Measurements from ENCODE around the gene HSPA4.

Gene HSPA4

DNA sequence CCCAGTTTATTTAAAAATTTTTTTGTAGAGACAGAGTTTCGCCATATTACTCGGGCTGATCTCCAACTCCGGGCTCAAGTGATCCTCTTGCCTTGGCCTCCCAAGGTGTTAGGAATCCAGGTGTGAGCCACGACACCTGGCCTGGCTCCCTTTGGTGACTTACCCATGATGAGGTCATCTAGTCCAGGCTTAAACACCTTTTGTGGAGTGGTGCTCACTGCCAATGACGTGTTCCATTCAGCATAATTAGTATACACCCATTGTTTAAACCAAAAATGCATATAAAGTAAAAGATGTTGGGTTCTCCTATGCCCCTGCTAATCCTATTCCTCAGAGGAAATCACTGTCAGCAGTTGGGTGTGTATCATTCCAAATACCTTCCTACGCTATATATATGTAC, 91.0 kb downstream of the HSPA4 start:
- H3K27ac ChIP-seq (ENCODE audit: low read length) = no peak overlapping the region
- H3K9me3 ChIP-seq (replicated peaks; ENCODE audit: insufficient read depth, low read length) = no peaks in the 10 kb centered on the region
- no peak overlapping the region for H2AFZ ChIP-seq (ENCODE audit: low read length)
- H3K36me3 ChIP-seq (replicated peaks; ENCODE audit: insufficient read depth, low read length) = no peaks in the 10 kb centered on the region
- no peaks in the 10 kb centered on the region for H3K79me2 ChIP-seq (ENCODE audit: low read length)
- no peaks in the 10 kb centered on the region for H4K20me1 ChIP-seq (ENCODE audit: insufficient read depth, low read length)
- no peak overlapping the region for H3K9ac ChIP-seq (ENCODE audit: low read length)
- H3K27me3 ChIP-seq (replicated peaks; ENCODE audit: insufficient read depth, low read length) = no peaks in the 10 kb centered on the region
- H3F3A ChIP-seq (ENCODE audit: insufficient read depth, low read length) = no peaks in the 10 kb centered on the region
- no peak for DNase-seq
- TF ChIP-seq EZH2 (optimal IDR thresholded peaks at IDR 0.05; ENCODE audit: low read depth, low read length) (no peak), CTCF (IDR thresholded peaks at IDR 0.05; ENCODE audit: low read length) (no peak), EZH2phosphoT487 (IDR thresholded peaks at IDR 0.05; ENCODE audit: low read length) (no peak)
- H3K9me2 ChIP-seq (replicated peaks; ENCODE audit: insufficient read depth, low read length) = no peaks in the 10 kb centered on the region
- no peaks in the 10 kb centered on the region for H3K4me1 ChIP-seq (ENCODE audit: low read length)
- no peak overlapping the region for H3K4me2 ChIP-seq (ENCODE audit: low read depth, low read length)
- no peak overlapping the region for H3K4me3 ChIP-seq (ENCODE audit: low read length)

- Histone ChIP-seq H3K27me3 (replicated peaks; ENCODE audit: insufficient read depth, low read length) (no peaks in the 10 kb centered on the region), H3K9me2 (replicated peaks; ENCODE audit: insufficient read depth, low read length) (no peaks in the 10 kb centered on the region), H3K4me3 (ENCODE audit: low read length) (no peak overlapping the region), H3F3A (ENCODE audit: insufficient read depth, low read length) (no peaks in the 10 kb centered on the region), H3K9ac (ENCODE audit: low read length) (no peak overlapping the region), H2AFZ (ENCODE audit: low read length) (no peak overlapping the region), H3K9me3 (replicated peaks; ENCODE audit: insufficient read depth, low read length) (no peaks in the 10 kb centered on the region), H3K27ac (ENCODE audit: low read length) (no peak overlapping the region), H3K79me2 (ENCODE audit: low read length) (no peaks in the 10 kb centered on the region), H3K4me2 (ENCODE audit: low read depth, low read length) (no peak overlapping the region), H3K36me3 (replicated peaks; ENCODE audit: insufficient read depth, low read length) (no peaks in the 10 kb centered on the region), H4K20me1 (ENCODE audit: insufficient read depth, low read length) (no peaks in the 10 kb centered on the region), H3K4me1 (ENCODE audit: low read length) (peaks cover 10% of the 10 kb centered on the region; the same call in 1 of the 2 replicates)
- TF ChIP-seq EZH2 (optimal IDR thresholded peaks at IDR 0.05; ENCODE audit: low read depth, low read length) (no peak), EZH2phosphoT487 (IDR thresholded peaks at IDR 0.05; ENCODE audit: low read length) (no peak), CTCF (IDR thresholded peaks at IDR 0.05; ENCODE audit: low read length) (no peak)
- DNase-seq = no peak
These were observed 92.6 kb downstream of the HSPA4 start for GRCh38 chr5:133144245-133144981.

- no peak overlapping the region for H3K9ac ChIP-seq (ENCODE audit: low read length)
- no peak overlapping the region for H3K27ac ChIP-seq (ENCODE audit: low read length)
- no peaks in the 10 kb centered on the region for H3K36me3 ChIP-seq (replicated peaks; ENCODE audit: insufficient read depth, low read length)
- H3K4me3 ChIP-seq (ENCODE audit: low read length) = no peak overlapping the region
- H3K27me3 ChIP-seq (replicated peaks; ENCODE audit: insufficient read depth, low read length) = no peaks in the 10 kb centered on the region
- TF ChIP-seq EZH2phosphoT487 (IDR thresholded peaks at IDR 0.05; ENCODE audit: low read length) (no peak), EZH2 (optimal IDR thresholded peaks at IDR 0.05; ENCODE audit: low read depth, low read length) (no peak), CTCF (IDR thresholded peaks at IDR 0.05; ENCODE audit: low read length) (no peak)
- H3K4me1 ChIP-seq (ENCODE audit: low read length) = peaks cover 10% of the 10 kb centered on the region; the same call in 1 of the 2 replicates
- no peaks in the 10 kb centered on the region for H3K9me2 ChIP-seq (replicated peaks; ENCODE audit: insufficient read depth, low read length)
- no peaks in the 10 kb centered on the region for H3K9me3 ChIP-seq (replicated peaks; ENCODE audit: insufficient read depth, low read length)
- no peak overlapping the region for H3K4me2 ChIP-seq (ENCODE audit: low read depth, low read length)
- H4K20me1 ChIP-seq (ENCODE audit: insufficient read depth, low read length) = no peaks in the 10 kb centered on the region
- H3F3A ChIP-seq (ENCODE audit: insufficient read depth, low read length) = no peaks in the 10 kb centered on the region
- H3K79me2 ChIP-seq (ENCODE audit: low read length) = no peaks in the 10 kb centered on the region
- no peak for DNase-seq
- H2AFZ ChIP-seq (ENCODE audit: low read length) = no peak overlapping the region
These were observed 93.8 kb downstream of the HSPA4 start for GRCh38 chr5:133145436-133146170.

All from MM.1S (cell line).